HG02970 (cell line): ENCODE measurements around the gene RDH5.
"Not testable (repeated sequence)": the region's sequence is repeated elsewhere in the genome, so short reads cannot be mapped to it uniquely, and the experiment has no call there.

ENCODE experiments used
- ATAC-seq: cut with Tn5 transposase; IDR thresholded peaks from one replicate; pipeline ENCODE4 v1.9.1; 2021; ENCODE audit warnings: mild to moderate bottlenecking, moderate library complexity, moderate number of reproducible peaks; ENCODE audit not compliant: unreplicated experiment, low FRiP score

The RDH5 gene

DNA sequence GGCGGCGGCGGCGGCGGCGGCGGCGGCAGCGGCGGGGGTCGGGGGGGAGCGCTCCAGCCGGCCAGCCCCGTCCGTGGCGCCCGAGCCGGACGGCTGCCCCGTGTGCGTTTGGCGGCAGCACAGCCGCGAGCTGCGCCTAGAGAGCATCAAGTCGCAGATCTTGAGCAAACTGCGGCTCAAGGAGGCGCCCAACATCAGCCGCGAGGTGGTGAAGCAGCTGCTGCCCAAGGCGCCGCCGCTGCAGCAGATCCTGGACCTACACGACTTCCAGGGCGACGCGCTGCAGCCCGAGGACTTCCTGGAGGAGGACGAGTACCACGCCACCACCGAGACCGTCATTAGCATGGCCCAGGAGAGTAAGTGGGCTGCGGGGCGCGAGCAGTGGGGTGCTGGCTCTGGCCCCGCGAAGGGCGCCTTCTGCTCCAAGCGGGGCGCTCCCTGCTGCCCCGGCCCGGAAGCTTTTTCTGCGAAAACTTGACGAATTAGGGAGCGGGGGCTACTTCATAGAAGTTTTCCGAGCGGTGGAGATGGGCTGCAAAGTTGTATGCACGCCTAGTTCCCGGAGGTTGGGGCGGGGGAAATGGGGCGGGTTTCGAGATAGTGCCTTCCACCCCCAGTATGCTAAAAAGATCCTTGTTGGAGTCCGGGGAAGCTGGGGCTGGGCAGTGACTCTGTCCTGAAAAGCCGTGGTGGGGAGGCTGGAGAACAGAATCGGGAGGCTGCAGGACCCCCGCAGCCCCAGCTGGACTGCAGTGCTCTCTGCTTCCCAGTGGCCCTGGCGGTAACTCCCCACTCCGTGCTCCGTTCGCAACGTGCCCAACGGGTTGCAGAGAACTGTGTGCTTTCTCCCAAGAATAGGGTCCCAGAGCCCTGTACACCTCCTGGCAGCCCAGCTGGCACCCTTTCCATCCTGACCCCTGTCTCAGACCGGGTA lies 23.5 kb downstream of the RDH5 start:
- no peak for ATAC-seq

DNA sequence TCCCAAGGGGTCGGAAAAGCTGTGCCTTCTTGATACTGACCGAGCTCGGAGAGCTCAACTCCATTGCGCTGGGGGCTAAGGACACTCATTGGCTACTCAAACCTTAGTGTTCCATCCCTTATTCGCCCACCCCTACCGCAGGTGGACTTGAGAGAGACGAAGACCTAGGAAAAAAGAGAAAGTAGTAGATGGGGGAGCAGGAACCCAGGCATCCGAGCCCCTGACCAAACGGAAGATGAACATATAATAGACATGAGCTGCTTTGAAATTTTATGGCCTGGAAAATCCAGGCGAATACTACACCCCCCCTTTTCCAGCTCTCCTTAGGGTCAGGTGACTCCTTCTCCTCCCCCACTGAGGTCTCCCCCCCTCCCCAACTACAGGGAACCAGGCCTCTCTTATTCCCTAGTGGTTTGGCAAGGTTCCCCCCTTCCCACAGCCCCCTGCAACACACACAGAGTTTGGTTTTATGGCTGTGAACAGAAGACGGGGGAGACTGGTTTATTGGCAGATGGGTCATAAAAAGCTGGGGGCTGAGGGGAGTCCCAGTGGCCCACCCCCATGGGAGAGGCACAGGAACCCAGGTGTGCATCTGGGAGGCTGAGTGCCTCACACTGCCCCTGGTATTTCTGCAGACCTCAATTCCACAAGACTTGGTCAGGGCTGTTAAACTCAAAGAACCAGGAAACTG lies 24.3 kb downstream of the RDH5 start:
- ATAC-seq: no peak

DNA sequence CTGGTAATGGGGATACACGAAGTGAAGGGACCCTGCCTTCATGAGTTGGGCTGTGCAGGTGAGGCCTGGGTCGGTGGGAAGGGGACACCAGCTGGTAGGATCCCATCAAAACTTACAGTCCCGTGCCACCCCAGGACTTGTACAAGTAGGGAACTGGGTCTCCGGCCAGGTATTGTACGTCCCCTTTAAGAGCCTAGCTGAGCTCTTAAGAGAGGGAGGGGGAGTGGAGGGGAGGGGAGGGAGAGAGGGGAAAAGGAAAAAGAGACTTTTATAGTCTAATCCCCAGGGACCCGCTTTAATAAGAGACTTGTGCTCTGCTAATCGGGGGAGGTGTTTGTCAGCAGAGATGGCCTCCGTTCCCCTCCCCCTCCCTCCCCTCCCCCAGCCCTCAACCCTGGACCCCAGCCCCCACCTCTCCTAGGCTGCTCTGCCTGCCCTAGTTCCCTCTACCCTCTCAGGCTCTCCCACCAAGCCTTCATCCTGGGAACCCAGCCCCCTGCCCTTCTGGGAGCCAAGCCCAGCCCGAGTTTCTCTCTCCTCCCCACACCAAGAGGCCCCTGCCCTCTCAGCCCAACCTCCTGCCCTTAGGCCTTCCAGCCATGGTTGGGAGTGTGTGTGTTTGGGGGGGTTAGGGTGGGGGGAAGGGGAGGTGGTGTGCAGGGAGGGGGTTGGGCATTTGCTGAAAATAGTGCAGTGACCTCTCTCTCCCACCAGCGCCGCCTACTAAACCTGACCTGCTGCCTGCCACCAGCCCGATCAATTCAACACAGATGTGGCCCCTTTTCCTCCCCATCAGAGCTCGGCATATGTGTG lies 25.4 kb downstream of the RDH5 start:
- no peak for ATAC-seq

DNA sequence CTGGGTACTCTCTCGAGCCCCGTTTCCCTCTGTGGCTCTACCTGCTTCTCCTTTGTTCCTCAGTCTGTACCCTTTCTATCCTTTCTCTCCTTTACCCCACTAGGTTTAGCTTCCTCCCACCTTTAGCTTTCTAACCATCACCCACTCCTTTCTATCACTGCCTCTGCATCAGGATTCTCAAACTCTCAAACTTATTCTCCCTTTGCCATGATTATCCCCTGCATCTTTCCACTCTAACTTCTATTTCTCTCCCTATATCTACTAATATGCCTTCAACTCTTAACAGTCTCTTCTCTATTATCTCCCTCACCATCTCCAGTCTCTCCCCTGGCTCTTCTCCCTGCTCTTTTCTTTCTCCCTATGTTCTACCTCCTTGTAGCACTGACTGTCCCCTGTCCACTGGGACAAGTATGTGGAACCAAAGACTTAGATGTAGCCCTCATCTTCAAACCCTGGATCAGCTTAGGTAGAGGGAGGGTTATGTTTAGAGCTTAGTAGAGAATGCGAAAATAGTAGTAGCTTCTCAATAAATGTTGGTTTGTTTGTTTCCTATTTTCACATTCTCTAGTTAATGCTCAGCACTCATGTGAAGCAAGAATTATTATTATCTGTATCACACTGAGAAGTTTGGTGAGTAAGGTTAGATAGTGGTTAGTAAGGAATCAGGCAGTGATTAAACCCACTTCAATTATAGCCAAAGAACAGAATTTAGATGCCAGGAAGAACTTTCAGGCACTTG lies 26.1 kb downstream of the RDH5 start:
- ATAC-seq: no peak

DNA sequence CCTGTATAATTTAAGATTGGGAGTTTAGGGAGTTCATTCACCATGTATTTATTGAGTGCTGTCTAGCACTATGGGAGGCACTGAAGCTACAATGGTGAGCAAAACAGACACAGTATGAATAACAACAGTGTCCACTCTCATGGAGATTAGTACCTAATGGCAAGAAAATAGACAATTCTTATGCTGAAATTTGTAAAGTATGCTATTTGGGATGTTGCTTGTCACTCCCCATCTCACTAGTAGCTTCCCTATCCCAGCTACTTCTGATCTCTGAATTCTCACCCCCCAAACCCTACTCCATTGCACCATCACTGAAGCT lies 26.7 kb downstream of the RDH5 start:
- no peak for ATAC-seq

DNA sequence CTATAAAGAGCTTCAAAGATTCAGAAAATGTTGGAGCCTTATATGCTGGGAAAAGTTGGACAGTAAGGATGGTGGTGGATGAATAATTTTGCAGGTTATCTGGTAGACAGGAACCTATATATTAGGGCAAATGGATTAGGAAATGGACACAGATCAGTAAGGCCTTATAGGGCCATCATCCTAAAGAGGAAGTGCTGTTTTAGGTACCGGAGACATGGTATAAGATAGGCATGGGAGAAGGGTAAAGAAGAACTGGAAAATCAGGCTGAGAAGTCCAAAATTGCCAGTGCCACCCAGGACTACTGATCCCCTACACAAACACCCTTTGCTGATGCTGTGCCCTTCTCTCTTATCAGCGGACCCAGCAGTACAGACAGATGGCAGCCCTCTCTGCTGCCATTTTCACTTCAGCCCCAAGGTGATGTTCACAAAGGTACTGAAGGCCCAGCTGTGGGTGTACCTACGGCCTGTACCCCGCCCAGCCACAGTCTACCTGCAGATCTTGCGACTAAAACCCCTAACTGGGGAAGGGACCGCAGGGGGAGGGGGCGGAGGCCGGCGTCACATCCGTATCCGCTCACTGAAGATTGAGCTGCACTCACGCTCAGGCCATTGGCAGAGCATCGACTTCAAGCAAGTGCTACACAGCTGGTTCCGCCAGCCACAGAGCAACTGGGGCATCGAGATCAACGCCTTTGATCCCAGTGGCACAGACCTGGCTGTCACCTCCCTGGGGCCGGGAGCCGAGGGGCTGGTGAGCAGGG lies 28.2 kb downstream of the RDH5 start:
- no peak for ATAC-seq

DNA sequence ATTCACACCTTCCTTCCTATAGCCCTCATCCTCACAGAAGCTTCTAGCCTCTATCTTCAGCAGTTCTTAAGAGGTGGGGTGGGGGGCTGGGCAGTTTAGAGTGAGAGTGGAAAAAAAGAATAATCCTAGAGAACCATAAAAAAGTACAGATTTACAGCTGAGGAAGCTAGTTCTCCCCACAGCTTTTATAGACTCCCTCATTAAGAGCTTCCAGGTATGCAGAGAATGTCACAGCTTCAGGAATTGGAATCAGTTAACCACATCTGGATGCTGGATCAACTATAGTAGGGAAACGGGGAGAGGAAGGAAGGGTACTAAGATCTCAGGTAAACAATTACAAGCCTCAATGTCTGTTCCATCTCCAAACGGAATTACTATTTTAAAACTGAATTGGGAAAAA lies 35.1 kb downstream of the RDH5 start:
- no peak for ATAC-seq

DNA sequence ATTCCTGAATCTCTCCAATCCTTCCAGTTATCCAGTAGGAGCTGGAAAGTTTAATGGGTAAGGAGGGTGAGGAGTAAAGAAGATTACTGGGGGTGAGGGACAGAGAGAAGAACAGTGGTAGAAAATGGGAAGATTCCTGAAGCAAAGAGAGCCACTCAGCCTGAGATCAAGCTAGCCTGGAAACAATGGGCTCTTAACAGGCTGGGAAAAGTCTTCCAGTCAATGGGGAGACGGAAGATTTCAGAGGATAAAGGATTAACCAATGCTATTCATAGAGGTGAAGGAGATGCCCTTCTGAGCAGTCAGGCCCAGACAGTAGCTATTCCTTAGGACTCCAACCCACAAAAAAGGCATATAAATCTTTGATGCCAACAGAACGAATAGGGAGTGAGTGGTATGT lies 37.5 kb downstream of the RDH5 start:
- ATAC-seq: no peak

DNA sequence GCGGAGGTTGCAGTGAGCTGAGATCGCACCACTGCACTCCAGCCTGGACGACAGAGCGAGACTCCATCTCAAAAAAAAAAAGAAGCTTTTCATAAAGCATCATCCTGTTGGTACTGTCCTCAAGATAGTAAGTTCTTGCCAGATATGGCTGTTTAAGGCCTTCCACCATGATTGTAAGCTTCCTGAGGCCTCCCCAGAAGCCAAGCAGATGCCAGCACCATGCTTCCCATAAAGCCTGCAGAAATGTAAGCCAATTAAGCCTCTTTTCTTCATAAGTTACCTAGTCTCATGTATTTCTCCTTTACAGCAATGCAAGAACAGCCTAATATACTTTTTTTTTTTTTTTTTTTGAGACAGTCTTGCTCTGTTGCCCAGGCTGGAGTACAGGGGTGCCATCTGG lies 38.4 kb downstream of the RDH5 start:
- ATAC-seq: not testable (repeated sequence)

DNA sequence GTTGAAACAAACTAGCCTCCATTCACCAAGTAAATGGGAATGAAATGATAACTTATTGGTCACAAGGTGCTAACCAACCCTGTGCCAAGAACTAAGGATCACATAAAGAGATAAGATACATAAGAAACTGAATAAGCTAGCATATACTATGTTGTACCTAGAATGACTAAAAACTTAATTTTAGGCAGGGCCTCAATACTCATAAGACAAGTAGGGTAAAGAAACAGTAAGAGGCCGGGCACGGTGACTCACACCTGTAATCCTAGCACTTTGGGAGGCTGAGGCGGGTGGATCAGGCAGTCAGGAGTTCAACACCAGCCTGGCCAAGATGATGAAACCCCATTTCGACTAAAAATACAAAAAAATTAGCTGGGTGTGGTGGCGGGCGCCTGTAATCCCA lies 40.5 kb downstream of the RDH5 start:
- ATAC-seq: no peak

DNA sequence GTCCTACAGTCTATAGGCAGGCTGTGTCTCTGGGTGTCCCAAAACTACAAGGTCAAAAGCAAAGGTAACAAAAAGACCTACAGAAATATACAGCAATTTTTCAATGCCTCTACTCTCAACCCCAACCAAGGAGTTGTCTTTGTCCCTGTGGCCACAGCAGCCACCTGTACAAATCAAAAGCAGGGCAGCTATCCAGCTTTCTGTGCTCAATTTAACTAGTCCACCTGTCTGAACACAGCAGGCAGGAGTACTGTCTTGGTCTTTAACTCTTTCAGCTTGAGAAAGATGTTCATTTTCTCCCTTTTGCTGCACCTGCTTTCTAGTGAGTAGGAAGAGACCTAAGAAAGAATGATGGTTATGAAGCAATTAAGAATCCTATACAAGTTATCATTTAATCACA lies 42.5 kb downstream of the RDH5 start:
- ATAC-seq: no peak

DNA sequence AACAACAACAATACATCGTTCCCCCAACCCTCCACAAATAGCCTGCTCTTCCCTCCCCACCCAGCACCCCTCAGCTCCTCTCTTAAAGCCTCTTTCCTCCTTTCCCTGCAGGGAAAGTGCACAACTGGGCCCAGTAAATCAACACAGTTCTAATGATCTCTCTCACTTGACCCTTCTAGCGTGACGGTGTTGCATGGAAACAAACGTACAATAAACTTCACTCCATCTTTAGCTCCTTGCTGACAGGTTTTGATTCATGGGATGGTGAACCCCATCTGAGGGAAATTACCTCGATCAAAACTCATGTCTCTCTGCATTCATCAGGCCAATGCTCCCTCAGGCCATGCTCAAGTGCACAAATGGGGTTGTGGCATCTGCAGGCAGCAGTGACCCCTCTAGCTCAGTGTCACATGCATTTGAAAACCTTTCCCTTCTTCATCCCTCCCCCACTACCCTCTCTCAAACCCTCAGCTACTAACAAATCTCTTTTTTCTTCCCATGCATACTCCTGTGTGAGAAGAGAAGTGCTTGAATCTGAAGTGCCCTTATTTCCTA lies 45.6 kb downstream of the RDH5 start:
- no peak for ATAC-seq

DNA sequence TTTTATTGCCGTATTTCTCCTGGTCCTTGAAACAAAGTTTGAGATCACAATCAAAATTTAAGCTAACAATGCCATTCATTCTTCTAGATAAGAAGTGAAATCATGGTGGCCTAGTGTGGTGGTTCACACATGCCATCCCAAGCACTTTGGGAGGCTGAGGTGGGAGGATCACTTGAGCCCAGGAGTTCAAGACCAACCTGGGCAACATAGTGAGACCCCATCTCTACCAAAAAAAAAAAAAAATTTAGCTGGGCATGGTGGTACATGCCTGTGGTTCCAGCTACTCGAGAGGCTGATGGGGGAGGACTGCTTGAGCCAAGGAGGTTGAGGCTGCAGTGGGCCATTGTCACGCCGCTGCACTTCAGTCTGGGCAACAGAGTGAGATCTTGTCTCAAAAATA lies 47.0 kb downstream of the RDH5 start:
- ATAC-seq: no peak

DNA sequence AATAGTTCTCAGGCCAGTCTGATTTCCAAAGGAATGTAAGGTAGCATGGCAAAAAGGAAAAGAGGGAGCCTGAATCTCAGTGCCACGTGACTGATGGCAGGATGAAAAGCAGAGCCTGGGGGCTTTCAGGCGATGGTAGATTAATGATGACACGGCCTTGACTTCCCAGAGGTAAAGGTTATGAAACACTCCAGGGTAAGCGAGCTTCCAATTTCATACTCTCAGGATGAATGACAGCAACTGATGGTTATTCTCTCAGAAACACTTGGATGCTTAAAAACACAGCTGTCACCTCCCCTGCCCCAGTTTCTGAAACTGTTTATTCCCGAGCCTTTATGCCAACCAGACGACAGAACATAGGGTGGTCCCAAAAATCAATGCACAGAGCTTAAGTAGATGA lies 51.5 kb downstream of the RDH5 start:
- no peak for ATAC-seq
